ENCODE data around the gene SDHAF1.
"Not testable (repeated sequence)": the region's sequence is repeated elsewhere in the genome, so short reads cannot be mapped to it uniquely, and the experiment has no call there.

The SDHAF1 gene, protein sequence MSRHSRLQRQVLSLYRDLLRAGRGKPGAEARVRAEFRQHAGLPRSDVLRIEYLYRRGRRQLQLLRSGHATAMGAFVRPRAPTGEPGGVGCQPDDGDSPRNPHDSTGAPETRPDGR

DNA sequence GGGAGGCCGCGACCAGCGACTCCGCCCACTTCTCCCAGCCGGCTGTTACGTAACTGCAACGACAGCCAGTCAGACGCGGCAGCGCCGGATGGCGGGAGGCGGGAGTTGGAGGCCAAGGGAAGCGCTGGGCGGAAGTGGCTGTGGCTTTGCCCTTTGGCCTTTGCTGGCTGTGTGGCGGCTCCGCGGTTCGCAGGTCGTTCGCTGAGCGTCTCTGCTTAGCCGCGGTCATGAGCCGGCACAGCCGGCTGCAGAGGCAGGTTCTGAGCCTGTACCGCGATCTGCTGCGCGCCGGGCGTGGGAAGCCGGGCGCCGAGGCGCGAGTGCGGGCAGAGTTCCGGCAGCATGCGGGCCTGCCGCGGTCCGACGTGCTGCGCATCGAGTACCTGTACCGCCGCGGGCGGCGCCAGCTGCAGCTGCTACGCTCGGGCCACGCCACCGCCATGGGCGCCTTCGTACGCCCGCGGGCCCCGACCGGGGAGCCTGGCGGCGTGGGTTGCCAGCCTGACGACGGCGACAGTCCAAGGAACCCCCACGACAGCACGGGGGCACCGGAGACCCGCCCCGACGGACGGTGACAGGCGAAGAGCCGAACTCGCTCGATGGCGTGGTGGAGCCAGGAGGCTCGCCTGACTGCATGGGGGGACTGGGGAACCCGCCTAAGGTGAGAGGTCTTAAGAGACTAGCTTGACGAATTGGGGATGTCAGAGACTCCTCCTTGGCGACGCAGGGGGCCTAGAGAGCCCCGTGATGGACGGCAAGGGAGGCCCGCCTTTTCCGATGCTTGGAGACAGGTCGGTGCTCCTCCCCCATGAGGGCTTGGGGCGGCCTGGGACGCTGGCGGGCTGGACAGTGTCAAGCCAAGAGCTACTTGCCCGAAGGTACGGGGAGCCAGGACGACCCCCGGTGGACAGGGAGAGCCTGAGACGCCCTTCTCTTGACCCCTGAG, at the start of gene SDHAF1:
Gene SDHAF1, plus strand, starts transcription at position 141 of the 946 bp plus-strand sequence. Its CDS starts 87 bp downstream, at position 228.
- H3K27ac ChIP-seq (ENCODE audit: low read length), result no peak within 1 kb of the TSS

DNA sequence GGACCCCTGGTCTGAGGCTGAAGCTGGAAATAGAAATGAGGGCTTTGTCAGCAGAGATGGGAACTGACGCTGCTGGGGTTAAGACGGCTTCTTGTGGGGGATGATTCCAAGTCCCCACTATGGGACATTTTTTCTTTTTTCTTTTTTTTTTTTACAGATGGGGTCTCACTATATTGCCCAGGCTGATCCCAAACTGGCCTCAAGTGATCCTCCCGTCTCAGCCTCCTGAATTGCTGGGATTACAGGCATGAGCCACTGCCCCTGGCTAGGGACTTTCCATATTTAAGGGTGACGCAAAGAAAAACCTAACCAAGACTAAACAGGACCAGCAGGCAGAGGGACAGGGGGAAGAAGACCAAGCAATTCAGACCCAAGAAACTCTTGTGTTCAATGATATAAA, 48.8 kb upstream of the SDHAF1 start:
- DNase-seq (ENCODE audit: low read depth, low spot score), result no peak
- WGBS (ENCODE audit: insufficient coverage, insufficient read length), result no CpG with 5 or more reads among the region's 4 CpGs
- no peaks in the 10 kb centered on the region for H3K36me3 ChIP-seq (ENCODE audit: control insufficient read depth, insufficient read depth, low read length)

More for the DNA sequence above, at the start of gene SDHAF1:
- DNase-seq (ENCODE audit: low read depth, low spot score), result no peak
- Histone ChIP-seq H3K27me3 (ENCODE audit: control insufficient read depth, insufficient read depth, low read length) (no peaks in the 10 kb centered on the region), H3K9me3 (ENCODE audit: control insufficient read depth, insufficient read depth, low read length) (no peaks in the 10 kb centered on the region), H3K4me3 (ENCODE audit: low read length) (peak within 1 kb of the TSS; percentile 84), H3K36me3 (ENCODE audit: control insufficient read depth, insufficient read depth, low read length) (no peaks in the 10 kb centered on the region), H3K4me1 (ENCODE audit: control insufficient read depth, insufficient read depth, low read length) (no peaks in the 10 kb centered on the region)
- no CpG with 5 or more reads among the region's 97 CpGs for WGBS (ENCODE audit: insufficient coverage, insufficient read length)

DNA sequence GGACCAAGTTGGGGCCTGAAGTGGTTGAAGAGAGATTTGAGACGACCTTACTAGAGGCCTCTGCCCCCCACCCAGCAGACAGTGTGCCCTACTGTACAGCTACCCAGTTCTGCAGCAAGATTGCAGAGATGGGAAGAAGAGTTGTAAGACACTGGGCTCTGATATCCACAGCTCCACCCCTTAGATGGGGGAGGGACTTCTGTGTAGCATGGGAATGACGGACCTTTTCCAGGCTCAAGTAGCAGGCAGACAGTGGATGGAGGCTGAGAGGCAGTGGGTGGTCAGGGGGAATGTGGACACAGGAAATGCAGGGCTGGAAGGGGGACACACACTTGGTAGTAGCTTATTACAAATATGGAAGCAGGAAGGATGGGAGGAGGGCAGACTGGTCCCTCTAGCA, 45.9 kb upstream of the SDHAF1 start:
- no peaks in the 10 kb centered on the region for H3K36me3 ChIP-seq (ENCODE audit: control insufficient read depth, insufficient read depth, low read length)
- no peak overlapping the region for H3K4me3 ChIP-seq (ENCODE audit: low read length)
- H3K27me3 ChIP-seq (ENCODE audit: control insufficient read depth, insufficient read depth, low read length), result no peaks in the 10 kb centered on the region
- no peak overlapping the region for H3K27ac ChIP-seq (ENCODE audit: low read length)
- no peak for DNase-seq (ENCODE audit: low read depth, low spot score)
- H3K9me3 ChIP-seq (ENCODE audit: control insufficient read depth, insufficient read depth, low read length), result no peaks in the 10 kb centered on the region
- H3K4me1 ChIP-seq (ENCODE audit: control insufficient read depth, insufficient read depth, low read length), result 0 out of 2 replicates have a peak, but pooled peaks cover 2% of the 10 kb centered on the region
- no CpG with 5 or more reads among the region's 2 CpGs for WGBS (ENCODE audit: insufficient coverage, insufficient read length)

More for the DNA sequence above, 48.8 kb upstream of the SDHAF1 start:
- Histone ChIP-seq H3K9me3 (ENCODE audit: control insufficient read depth, insufficient read depth, low read length) (no peaks in the 10 kb centered on the region), H3K4me3 (ENCODE audit: low read length) (no peak overlapping the region), H3K27me3 (ENCODE audit: control insufficient read depth, insufficient read depth, low read length) (no peaks in the 10 kb centered on the region), H3K4me1 (ENCODE audit: control insufficient read depth, insufficient read depth, low read length) (0 out of 2 replicates have a peak, but pooled peaks cover 2% of the 10 kb centered on the region), H3K27ac (ENCODE audit: low read length) (no peak overlapping the region)

DNA sequence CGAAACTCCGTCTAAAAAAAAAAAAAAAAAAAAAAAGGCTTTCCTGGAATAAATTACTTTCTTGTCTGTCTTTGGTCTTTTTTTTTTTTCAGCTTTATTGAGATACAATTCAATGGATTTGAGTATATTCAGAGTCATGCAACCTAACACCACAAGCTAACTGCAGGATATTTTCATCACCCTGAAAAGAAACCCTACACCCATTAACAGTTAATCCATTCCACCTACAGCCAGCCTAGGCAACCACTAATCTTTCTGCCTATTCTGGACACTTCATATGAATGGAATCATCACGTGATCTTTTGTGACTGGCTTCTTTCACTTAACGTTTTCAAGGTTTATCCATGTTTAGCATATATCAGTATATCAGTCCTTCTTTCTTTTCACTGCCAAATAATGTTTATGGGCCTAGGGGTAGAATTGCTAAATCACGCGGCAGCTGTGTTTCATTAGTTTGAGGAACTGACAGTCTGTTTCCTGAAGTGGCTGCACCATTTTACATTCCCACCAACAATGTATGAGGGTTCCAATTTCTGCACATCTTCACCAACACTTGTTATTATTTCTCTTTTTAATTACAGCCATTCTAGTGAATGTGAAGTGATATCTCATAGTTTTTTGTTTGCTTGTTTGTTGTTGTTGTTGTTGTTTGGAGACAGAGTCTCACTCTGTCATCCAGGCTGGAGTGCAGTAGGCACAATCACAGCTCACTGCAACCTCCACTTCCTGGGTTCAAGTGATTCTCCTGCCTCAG, 38.9 kb upstream of the SDHAF1 start:
- H3K36me3 ChIP-seq (ENCODE audit: control insufficient read depth, insufficient read depth, low read length), result no peaks in the 10 kb centered on the region
- H3K4me1 ChIP-seq (ENCODE audit: control insufficient read depth, insufficient read depth, low read length), result peaks cover 4% of the 10 kb centered on the region; the same call in 1 of the 2 replicates
- no peak overlapping the region for H3K4me3 ChIP-seq (ENCODE audit: low read length)
- H3K27ac ChIP-seq (ENCODE audit: low read length), result no peak overlapping the region
- H3K27me3 ChIP-seq (ENCODE audit: control insufficient read depth, insufficient read depth, low read length), result peaks cover 18% of the 10 kb centered on the region; the same call in 1 of the 2 replicates
- H3K9me3 ChIP-seq (ENCODE audit: control insufficient read depth, insufficient read depth, low read length), result no peaks in the 10 kb centered on the region
- WGBS (ENCODE audit: insufficient coverage, insufficient read length), result no CpG with 5 or more reads among the region's 6 CpGs
- no peak for DNase-seq (ENCODE audit: low read depth, low spot score)

DNA sequence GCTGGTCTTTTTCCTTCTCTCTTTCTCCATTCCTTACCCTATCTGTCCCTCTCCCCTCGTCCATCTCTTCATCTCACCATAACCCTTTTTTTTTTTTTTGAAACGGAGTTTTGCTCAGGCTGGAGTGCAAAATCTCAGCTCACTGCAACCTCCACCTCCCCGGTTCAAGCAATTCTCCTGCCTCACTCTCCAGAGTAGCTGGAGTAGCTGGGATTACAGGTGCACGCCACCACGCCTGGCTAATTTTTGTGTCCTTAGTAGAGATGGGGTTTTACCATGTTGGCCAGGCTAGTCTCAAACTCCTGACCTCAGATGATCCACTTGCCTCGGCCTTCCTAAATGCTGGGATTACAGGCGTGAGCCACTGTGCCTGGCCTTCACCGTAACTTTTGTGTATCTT, 37.6 kb upstream of the SDHAF1 start:
- not testable (repeated sequence) for H3K27ac ChIP-seq (ENCODE audit: low read length); H3K4me3 ChIP-seq (ENCODE audit: low read length); H3K4me1 ChIP-seq (ENCODE audit: control insufficient read depth, insufficient read depth, low read length); DNase-seq (ENCODE audit: low read depth, low spot score); H3K36me3 ChIP-seq (ENCODE audit: control insufficient read depth, insufficient read depth, low read length); H3K9me3 ChIP-seq (ENCODE audit: control insufficient read depth, insufficient read depth, low read length)
- H3K27me3 ChIP-seq (ENCODE audit: control insufficient read depth, insufficient read depth, low read length), result peaks cover 18% of the 10 kb centered on the region; the same call in 1 of the 2 replicates
- WGBS (ENCODE audit: insufficient coverage, insufficient read length), result no CpG with 5 or more reads among the region's 8 CpGs

DNA sequence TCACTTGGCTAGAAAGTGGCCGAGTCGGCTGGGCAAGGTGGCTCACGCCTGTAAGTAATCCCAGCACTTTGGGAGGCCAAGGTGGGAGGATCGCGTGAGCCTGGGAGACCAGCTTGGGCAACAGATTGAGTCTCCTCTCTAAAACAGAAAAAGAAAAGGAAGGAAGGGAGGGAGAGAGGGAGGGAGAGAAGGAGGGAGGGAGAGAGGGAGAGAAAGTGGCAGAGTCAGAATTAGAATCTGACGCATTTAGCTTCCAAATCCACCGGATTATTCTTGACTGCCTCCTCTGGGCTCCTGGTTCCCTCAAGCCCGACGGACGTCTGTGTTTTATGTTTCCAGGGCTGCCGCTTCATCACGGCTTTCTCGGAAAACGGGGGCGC, 36.3 kb upstream of the SDHAF1 start:
- no CpG with 5 or more reads among the region's 15 CpGs for WGBS (ENCODE audit: insufficient coverage, insufficient read length)
- H3K9me3 ChIP-seq (ENCODE audit: control insufficient read depth, insufficient read depth, low read length), result no peaks in the 10 kb centered on the region
- H3K27ac ChIP-seq (ENCODE audit: low read length), result no peak overlapping the region
- H3K27me3 ChIP-seq (ENCODE audit: control insufficient read depth, insufficient read depth, low read length), result peaks cover 18% of the 10 kb centered on the region; the same call in 1 of the 2 replicates
- H3K4me3 ChIP-seq (ENCODE audit: low read length), result peak overlapping the region; percentile 6; the same call in 1 of the 2 replicates
- no peaks in the 10 kb centered on the region for H3K36me3 ChIP-seq (ENCODE audit: control insufficient read depth, insufficient read depth, low read length)
- DNase-seq (ENCODE audit: low read depth, low spot score), result no peak
- peaks cover 4% of the 10 kb centered on the region; the same call in 1 of the 2 replicates for H3K4me1 ChIP-seq (ENCODE audit: control insufficient read depth, insufficient read depth, low read length)

DNA sequence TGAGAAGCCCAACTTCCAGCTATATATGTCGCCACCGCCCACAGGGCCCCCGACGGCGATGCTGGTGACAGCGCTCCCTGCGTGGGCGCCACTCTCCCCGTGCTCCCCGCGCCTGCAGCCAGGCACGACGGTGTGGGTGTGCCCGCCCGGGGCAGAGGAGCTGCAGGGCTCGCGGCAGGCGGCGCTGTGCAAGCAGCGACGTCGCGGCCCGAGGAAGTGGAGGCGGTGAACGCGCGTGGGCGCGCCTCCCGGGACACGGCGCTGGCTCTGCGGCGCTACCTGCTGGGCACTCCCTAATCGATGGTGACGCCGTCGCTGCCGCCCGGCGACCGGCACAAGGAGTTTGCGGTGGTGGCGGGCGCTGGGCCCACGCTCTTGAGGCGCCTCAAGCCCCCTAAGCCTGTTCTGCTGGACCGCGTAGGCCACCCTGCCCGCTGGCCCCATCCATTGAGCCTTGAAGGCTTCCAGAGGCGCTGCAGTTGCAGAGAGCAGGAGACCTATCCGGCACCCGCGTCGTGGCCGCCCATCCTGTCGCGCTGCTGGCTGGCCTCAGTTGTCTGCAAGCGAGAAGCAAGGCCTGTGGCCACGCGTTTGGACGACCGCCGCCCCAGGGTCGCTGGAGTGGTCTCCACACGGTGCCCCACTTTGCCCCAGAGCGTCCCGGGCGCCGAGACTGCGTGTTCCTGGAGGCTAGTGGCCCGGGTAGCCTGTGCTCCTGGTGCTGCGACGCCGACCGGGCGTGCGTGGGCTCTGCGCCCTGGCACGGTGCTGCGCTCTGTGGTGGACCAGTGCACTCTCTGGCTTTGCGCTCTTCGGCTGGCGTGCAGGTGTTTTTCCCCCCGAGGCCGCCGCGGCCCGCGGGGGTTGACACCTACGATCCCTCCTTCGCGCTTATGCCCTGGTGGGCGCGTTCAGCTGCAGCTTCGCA, 35.7 kb upstream of the SDHAF1 start:
- peak overlapping the region; percentile 6; the same call in 1 of the 2 replicates for H3K4me3 ChIP-seq (ENCODE audit: low read length)
- DNase-seq (ENCODE audit: low read depth, low spot score), result no peak
- H3K4me1 ChIP-seq (ENCODE audit: control insufficient read depth, insufficient read depth, low read length), result peaks cover 4% of the 10 kb centered on the region; the same call in 1 of the 2 replicates
- no CpG with 5 or more reads among the region's 97 CpGs for WGBS (ENCODE audit: insufficient coverage, insufficient read length)
- no peak overlapping the region for H3K27ac ChIP-seq (ENCODE audit: low read length)
- no peaks in the 10 kb centered on the region for H3K36me3 ChIP-seq (ENCODE audit: control insufficient read depth, insufficient read depth, low read length)
- no peaks in the 10 kb centered on the region for H3K9me3 ChIP-seq (ENCODE audit: control insufficient read depth, insufficient read depth, low read length)
- H3K27me3 ChIP-seq (ENCODE audit: control insufficient read depth, insufficient read depth, low read length), result peaks cover 18% of the 10 kb centered on the region; the same call in 1 of the 2 replicates

DNA sequence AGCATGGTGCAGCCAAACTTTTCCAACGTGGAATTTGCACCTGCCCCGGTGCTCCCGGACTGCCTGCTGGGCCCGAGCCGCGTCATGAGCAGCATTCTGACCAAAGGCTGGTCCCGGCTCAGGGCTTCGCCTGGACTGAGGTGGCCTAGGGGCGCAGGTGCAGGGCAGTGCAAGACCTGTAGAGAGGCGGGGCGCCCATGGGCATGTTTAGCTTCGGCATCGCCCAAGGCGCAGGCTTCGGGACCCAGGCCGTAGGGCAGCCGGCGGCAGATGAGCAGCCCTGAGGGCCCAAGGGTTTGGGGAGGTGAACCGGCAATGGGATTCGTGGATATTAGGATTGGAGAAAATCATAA, 35.0 kb upstream of the SDHAF1 start:
- WGBS (ENCODE audit: insufficient coverage, insufficient read length), result no CpG with 5 or more reads among the region's 20 CpGs
- Histone ChIP-seq H3K27ac (ENCODE audit: low read length) (no peak overlapping the region), H3K4me1 (ENCODE audit: control insufficient read depth, insufficient read depth, low read length) (peaks cover 4% of the 10 kb centered on the region; the same call in 1 of the 2 replicates), H3K36me3 (ENCODE audit: control insufficient read depth, insufficient read depth, low read length) (no peaks in the 10 kb centered on the region), H3K9me3 (ENCODE audit: control insufficient read depth, insufficient read depth, low read length) (no peaks in the 10 kb centered on the region), H3K27me3 (ENCODE audit: control insufficient read depth, insufficient read depth, low read length) (peaks cover 18% of the 10 kb centered on the region; the same call in 1 of the 2 replicates), H3K4me3 (ENCODE audit: low read length) (no peak overlapping the region)
- no peak for DNase-seq (ENCODE audit: low read depth, low spot score)

DNA sequence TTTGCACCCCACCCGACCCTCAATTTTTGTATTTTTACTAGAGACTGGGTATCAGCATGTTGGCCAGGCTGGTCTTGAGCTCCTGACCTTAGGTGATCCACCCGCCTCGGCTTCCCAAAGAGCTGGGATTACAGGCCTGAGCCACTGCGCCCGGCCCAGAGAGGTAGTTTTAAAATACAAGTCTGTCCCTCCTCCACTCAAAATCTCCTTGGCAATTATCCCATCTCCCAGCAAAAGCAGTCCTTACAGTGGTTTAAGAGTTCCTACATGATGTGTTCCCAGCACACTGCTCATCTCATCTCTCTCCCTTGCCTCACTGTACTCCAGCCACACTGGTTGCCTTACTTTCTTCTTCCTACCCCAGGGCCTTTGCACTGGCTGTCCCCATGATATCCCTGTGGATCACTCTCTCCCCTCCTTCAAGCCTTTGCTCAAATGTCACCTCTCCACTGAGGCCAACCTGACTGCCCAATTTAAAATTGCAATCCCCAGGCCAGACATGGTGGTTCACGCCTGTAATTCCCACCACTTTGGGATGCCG, 34.5 kb upstream of the SDHAF1 start:
- no peak overlapping the region for H3K27ac ChIP-seq (ENCODE audit: low read length)
- WGBS (ENCODE audit: insufficient coverage, insufficient read length), result no CpG with 5 or more reads among the region's 7 CpGs

More for the DNA sequence above, 34.5 kb upstream of the SDHAF1 start:
- peaks cover 18% of the 10 kb centered on the region; the same call in 1 of the 2 replicates for H3K27me3 ChIP-seq (ENCODE audit: control insufficient read depth, insufficient read depth, low read length)
- H3K36me3 ChIP-seq (ENCODE audit: control insufficient read depth, insufficient read depth, low read length), result no peaks in the 10 kb centered on the region
- peaks cover 4% of the 10 kb centered on the region; the same call in 1 of the 2 replicates for H3K4me1 ChIP-seq (ENCODE audit: control insufficient read depth, insufficient read depth, low read length)
- no peaks in the 10 kb centered on the region for H3K9me3 ChIP-seq (ENCODE audit: control insufficient read depth, insufficient read depth, low read length)
- H3K4me3 ChIP-seq (ENCODE audit: low read length), result no peak overlapping the region
- no peak for DNase-seq (ENCODE audit: low read depth, low spot score)

Measured in iPS DF 6.9 (cell line).